HG03442 (cell line): ENCODE data around the gene LINC01488.

ENCODE experiments used
- ATAC-seq: cut with Tn5 transposase; IDR thresholded peaks from one replicate; pipeline ENCODE4 v1.9.1; 2021; ENCODE audit warnings: mild to moderate bottlenecking, moderate library complexity; ENCODE audit not compliant: unreplicated experiment

Gene LINC01488

DNA sequence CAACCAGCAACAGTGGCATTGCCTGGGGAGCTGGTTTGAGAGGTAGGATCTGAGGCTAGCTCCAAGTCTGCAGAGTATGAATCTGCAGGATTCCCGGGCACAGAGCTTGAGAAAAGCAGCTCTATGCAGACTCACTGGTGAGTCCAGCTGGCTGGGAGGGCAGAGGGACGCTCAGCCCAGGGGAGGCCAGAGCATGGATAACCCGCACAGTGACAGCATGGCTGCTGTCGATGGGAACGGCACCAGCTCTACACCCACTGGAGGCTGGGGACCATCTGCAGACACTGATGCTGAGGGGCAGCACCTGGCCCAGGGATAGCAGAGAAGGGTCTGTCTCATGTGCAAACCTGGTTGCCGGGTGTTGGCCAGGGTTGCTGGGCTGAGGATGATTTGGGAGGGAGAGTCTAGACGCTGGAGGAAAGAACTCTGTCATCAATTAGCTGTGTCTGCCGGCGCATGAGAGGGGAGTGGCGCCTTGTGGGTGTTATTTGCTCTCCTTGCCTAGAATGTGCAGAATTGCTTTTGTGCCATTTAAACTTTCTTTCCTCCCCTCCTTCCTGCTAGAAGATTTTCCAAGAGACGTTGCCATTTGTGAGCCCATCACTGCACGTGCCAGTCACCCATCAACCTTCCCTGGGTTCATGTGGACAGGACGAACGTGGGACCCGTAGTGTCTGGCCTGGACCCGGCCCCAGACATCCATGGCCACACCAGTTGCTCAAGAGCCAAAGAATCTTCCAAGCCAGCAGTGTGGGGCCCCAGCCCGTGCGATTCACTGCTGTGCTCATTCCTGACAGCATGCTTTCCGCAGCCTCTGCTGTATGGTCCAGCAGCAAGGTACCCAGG, 19.1 kb upstream of the LINC01488 start:
- ATAC-seq, result no peak

- ATAC-seq, result no peak
These were observed 18.1 kb upstream of the LINC01488 start for GRCh38 chr11:69463181-69463994.

GRCh38 chr11:69463995-69464960, 17.2 kb upstream of the LINC01488 start:
- no peak for ATAC-seq

GRCh38 chr11:69465236-69466000, 16.0 kb upstream of the LINC01488 start:
- ATAC-seq, result no peak

GRCh38 chr11:69466039-69466438, 15.4 kb upstream of the LINC01488 start:
- no peak for ATAC-seq

- ATAC-seq, result no peak
These were observed 14.3 kb upstream of the LINC01488 start for GRCh38 chr11:69467196-69467595.

DNA sequence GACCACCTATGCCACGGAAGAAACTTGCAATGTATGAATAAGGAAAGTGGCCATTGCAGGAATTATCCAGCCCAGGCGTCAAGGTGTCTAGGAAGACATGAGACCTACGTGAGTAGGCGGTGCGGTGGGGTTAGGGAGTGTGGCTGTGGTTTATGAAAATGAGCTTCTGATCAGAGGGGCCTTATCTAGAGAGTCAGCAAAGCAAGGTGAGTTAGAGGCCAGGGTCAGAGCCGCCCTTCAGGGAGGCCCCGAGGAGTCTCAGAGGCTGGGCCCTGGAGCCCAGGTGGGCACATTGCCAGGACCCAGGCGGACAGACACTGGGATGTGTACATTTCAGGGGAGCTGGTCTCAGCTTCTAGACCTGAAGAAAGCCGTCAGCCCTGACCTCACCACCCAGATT, 13.8 kb upstream of the LINC01488 start:
- ATAC-seq, result no peak

GRCh38 chr11:69468221-69468620, 13.2 kb upstream of the LINC01488 start:
- ATAC-seq, result no peak

- no peak for ATAC-seq
These were observed 12.3 kb upstream of the LINC01488 start for GRCh38 chr11:69468911-69469885.

GRCh38 chr11:69470301-69470700, 11.2 kb upstream of the LINC01488 start:
- ATAC-seq, result no peak

- ATAC-seq, result no peak
These were observed 10.4 kb upstream of the LINC01488 start for GRCh38 chr11:69470793-69471728.

GRCh38 chr11:69471729-69472540, 9.5 kb upstream of the LINC01488 start:
- no peak for ATAC-seq

DNA sequence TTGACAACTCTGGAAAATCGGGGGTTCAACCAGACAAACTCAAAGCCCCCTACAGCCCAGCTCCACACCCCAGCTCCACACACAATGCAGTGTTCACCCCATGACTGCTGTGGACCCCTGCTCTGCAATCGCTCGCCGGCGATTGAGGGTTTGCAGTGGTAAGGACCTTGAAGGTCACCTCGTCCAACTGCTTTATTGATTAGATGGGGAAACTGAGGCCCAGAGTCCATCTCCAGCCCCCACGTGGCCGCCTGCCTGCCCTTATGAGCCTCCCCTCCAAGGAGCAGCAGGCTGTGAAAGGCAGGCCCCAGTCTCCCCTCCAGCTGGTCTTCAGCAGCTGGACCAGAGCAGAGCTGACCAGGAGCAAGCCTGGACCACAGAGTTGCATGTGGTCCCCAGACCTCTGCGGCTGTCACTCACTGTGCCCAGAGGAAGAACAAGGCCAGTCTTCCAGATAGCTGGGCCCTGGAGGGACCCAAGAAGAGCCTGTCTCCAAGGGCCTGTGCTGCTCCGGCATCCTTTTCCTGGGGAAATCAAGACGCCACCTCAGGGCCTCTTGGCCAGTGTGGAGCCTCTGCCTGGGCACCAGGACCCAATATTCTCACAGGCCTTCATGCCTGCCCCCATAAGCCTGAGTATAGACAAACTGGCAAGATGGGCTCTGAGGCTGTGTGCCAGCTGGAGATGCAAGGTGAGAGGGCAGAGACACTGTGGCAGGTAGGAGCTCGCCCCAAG, 8.8 kb upstream of the LINC01488 start:
- ATAC-seq, result no peak

DNA sequence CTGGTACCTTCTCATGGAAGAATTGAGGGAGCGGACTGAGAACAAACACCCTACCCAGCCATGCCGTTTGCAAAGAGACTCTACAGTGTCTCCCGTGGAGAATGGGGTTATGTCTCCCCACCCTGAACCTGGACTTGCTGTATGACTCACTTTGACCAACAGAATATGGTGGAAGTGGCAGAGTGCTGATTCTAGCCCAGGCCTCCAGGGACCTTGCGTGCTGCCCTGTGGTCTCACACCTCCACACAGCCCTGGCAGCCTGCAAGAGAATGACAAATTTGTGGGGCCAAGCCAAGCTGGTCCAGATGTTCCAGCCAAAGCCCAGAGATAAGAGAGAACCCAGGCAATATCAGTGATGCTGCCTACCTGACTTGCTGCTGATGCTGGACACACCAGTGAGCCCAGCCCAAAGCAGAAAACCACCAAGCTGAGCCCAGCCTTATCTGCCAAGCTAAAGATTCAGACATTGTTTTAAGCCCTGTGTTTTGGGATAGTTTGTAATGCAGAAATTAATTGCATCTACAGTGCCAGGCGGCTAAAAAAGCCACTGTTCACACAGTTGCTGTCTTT, 8.1 kb upstream of the LINC01488 start:
- ATAC-seq, result no peak

DNA sequence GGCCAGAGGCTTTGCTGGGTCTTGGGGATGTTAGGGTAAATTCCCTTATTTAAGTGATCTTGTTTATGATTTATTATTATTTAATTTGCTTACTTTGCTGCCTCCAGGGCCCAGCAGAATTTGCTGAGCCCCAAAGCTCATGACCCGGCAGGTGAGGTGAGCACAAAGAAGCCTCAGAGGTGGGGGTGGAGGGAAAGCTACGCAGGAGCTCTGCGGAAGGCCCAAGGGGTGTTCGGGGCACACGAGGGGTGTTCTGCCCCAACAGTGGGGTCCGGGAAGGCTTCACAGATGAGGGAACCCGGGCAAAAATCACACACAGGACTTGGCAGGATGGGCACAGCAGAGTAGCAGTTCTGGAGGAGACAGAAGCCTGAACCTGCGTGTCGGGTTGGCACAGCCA, 6.7 kb upstream of the LINC01488 start:
- ATAC-seq, result no peak
